Measurements from ENCODE around the gene WDFY4.

The WDFY4 gene

GRCh38 chr10:48707472-48707871 lies 22.8 kb downstream of the WDFY4 start:
- TF ChIP-seq CTCF (IDR thresholded peaks at IDR 0.05; ENCODE audit: extremely low read depth, missing control alignments) = no peak
- DNase-seq (ENCODE audit: low spot score) = no peak

GRCh38 chr10:48708144-48708543 lies 23.5 kb downstream of the WDFY4 start:
- no peak for DNase-seq (ENCODE audit: low spot score)

GRCh38 chr10:48710647-48711275 lies 26.1 kb downstream of the WDFY4 start:
- TF ChIP-seq CTCF (IDR thresholded peaks at IDR 0.05; ENCODE audit: extremely low read depth, missing control alignments) = no peak
- DNase-seq (ENCODE audit: low spot score) = no peak

More at GRCh38 chr10:48708144-48708543, 23.5 kb downstream of the WDFY4 start:
- TF ChIP-seq CTCF (IDR thresholded peaks at IDR 0.05; ENCODE audit: extremely low read depth, missing control alignments) = no peak

GRCh38 chr10:48711830-48712229 lies 27.2 kb downstream of the WDFY4 start:
- no peak for DNase-seq (ENCODE audit: low spot score)
- TF ChIP-seq CTCF (IDR thresholded peaks at IDR 0.05; ENCODE audit: extremely low read depth, missing control alignments) = no peak

GRCh38 chr10:48714088-48714487 lies 29.4 kb downstream of the WDFY4 start:
- no peak for TF ChIP-seq CTCF (IDR thresholded peaks at IDR 0.05; ENCODE audit: extremely low read depth, missing control alignments)
- no peak for DNase-seq (ENCODE audit: low spot score)

- TF ChIP-seq CTCF (IDR thresholded peaks at IDR 0.05; ENCODE audit: extremely low read depth, missing control alignments) = no peak
- no peak for DNase-seq (ENCODE audit: low spot score)
Measured at GRCh38 chr10:48716416-48716815, 31.7 kb downstream of the WDFY4 start.

GRCh38 chr10:48720611-48721010 lies 35.9 kb downstream of the WDFY4 start:
- DNase-seq (ENCODE audit: low spot score) = no peak
- TF ChIP-seq CTCF (IDR thresholded peaks at IDR 0.05; ENCODE audit: extremely low read depth, missing control alignments) = no peak

All from GM20000 (cell line).